RWPE2 (cell line): Measurements from ENCODE around the gene RASGRP2.
A peak's percentile ranks its signal among the peaks of the same experiment; 100 is the strongest.

Experiments used
- ATAC-seq: fragments of 200-7000 bp; cut with Tn5 transposase; 3 replicates; pipeline ENCODE4 v1.9.1; 2021; ENCODE audit warnings: low read depth
- DNase-seq: peaks from one replicate; pipeline ENCODE4 v3.0.0-alpha.2; 2020; ENCODE audit warnings: low spot score
- H3K27ac ChIP-seq: fragments of 450-650 bp; 2 replicates; pipeline ENCODE4 v1.5.1; 2017; ENCODE audit warnings: mild to moderate bottlenecking; ENCODE audit not compliant: poor library complexity, severe bottlenecking
- H3K27me3 ChIP-seq: fragments of 250-450 bp; sonication (Bioruptor Pico); 2 replicates; pipeline ENCODE4 v1.5.1; 2021; ENCODE audit warnings: mild to moderate bottlenecking, moderate library complexity; ENCODE audit not compliant: insufficient read depth, poor library complexity, severe bottlenecking
- H3K36me3 ChIP-seq: fragments of 250-450 bp; sonication (Bioruptor Pico); 2 replicates; pipeline ENCODE4 v1.5.1; 2020; ENCODE audit warnings: low read depth, mild to moderate bottlenecking, moderate library complexity
- H3K4me1 ChIP-seq: fragments of 250-450 bp; sonication (Bioruptor Pico); 2 replicates; pipeline ENCODE4 v1.5.1; 2021; ENCODE audit warnings: mild to moderate bottlenecking, moderate library complexity; ENCODE audit not compliant: insufficient read depth, poor library complexity, severe bottlenecking
- H3K4me3 ChIP-seq: fragments of 250-450 bp; sonication (Bioruptor Pico); 2 replicates; pipeline ENCODE4 v1.5.1; 2021; ENCODE audit warnings: mild to moderate bottlenecking, moderate library complexity; ENCODE audit not compliant: severe bottlenecking
- H3K9me3 ChIP-seq: fragments of 250-450 bp; sonication (Bioruptor Pico); 2 replicates; pipeline ENCODE4 v1.5.1; 2021; ENCODE audit warnings: mild to moderate bottlenecking, moderate library complexity; ENCODE audit not compliant: severe bottlenecking
- TF ChIP-seq, protein P1 (sequence below): fragments of 450-650 bp; IDR thresholded peaks from one replicate; pipeline ENCODE4 v1.5.1; 2017; ENCODE audit warnings: mild to moderate bottlenecking, moderate library complexity; ENCODE audit not compliant: poor library complexity, severe bottlenecking

The RASGRP2 gene

DNA sequence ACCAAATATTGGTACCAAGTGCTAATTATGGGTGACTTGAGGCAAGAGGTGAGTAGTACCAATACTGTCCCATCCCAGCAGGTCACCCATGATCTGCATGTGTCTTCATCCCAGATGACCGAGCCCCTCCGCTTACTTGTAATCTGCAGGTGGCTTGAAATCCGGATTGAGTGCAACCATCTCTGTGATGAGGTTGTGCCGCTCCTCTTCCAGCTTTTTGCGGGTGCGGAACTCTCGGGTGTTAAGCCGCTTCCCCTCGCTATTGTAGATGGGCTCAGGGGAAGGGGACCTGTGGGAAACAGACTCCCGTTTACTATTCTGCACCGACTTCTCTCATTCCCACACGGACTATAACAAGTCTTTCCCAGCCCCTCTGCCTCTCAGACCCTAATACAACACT, 26.2 kb upstream of the RASGRP2 start:
- no peaks in the 10 kb centered on the region for H3K27me3 ChIP-seq
- H3K4me3 ChIP-seq, result no peak overlapping the region
- peaks cover 95% of the 10 kb centered on the region for H3K36me3 ChIP-seq
- H3K27ac ChIP-seq, result no peak overlapping the region
- no peak for ATAC-seq
- TF ChIP-seq, protein P1, sequence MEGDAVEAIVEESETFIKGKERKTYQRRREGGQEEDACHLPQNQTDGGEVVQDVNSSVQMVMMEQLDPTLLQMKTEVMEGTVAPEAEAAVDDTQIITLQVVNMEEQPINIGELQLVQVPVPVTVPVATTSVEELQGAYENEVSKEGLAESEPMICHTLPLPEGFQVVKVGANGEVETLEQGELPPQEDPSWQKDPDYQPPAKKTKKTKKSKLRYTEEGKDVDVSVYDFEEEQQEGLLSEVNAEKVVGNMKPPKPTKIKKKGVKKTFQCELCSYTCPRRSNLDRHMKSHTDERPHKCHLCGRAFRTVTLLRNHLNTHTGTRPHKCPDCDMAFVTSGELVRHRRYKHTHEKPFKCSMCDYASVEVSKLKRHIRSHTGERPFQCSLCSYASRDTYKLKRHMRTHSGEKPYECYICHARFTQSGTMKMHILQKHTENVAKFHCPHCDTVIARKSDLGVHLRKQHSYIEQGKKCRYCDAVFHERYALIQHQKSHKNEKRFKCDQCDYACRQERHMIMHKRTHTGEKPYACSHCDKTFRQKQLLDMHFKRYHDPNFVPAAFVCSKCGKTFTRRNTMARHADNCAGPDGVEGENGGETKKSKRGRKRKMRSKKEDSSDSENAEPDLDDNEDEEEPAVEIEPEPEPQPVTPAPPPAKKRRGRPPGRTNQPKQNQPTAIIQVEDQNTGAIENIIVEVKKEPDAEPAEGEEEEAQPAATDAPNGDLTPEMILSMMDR, result no peak
- H3K4me1 ChIP-seq, result no peaks in the 10 kb centered on the region
- H3K9me3 ChIP-seq, result no peaks in the 10 kb centered on the region
- DNase-seq, result no peak

DNA sequence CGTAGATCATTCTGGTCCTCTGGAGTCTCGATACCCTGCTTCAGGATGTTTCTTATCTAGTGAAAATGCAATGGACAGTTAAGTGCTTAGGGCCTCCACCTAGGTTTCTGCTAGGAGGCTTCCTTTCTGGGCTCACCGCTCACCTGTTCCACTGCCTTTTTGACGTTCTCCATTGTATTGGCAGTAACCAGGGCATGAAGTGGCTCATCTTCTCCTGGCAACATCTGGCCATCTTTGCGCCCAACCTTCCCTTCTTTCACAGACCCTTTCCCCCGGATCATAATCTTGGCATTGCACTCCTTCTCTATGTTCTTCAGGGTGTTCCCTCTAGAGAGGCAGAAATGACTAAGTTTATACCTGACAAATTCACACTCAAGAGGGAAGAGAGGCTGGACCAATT, 25.3 kb upstream of the RASGRP2 start:
- ATAC-seq, result no peak
- TF ChIP-seq, protein P1, result no peak
- H3K4me1 ChIP-seq, result no peaks in the 10 kb centered on the region

DNA sequence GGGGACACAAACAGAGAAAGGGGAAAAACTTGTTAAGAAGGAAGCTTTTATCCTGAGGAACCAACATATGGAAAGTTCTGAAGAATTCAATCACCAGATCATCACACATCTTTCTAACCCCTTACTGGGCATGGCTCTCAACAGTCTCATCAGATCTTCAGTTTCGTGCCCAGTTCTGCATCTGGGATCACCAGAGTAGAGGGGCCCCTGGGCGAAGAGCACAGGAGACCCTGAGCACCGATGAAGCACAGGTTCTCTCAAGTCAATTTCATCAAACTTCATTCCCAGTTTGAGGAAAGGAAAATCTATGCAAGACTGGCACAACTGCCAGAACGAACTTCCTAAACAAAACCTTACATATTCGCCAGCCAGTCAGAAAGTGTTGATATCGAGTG, 24.4 kb upstream of the RASGRP2 start:
- H3K4me1 ChIP-seq, result peaks cover 6% of the 10 kb centered on the region
- H3K36me3 ChIP-seq, result peaks cover 95% of the 10 kb centered on the region

More for the DNA sequence above, 25.3 kb upstream of the RASGRP2 start:
- no peak for DNase-seq
- H3K36me3 ChIP-seq, result peaks cover 95% of the 10 kb centered on the region
- H3K4me3 ChIP-seq, result no peak overlapping the region
- no peak overlapping the region for H3K27ac ChIP-seq
- H3K9me3 ChIP-seq, result no peaks in the 10 kb centered on the region
- no peaks in the 10 kb centered on the region for H3K27me3 ChIP-seq

DNA sequence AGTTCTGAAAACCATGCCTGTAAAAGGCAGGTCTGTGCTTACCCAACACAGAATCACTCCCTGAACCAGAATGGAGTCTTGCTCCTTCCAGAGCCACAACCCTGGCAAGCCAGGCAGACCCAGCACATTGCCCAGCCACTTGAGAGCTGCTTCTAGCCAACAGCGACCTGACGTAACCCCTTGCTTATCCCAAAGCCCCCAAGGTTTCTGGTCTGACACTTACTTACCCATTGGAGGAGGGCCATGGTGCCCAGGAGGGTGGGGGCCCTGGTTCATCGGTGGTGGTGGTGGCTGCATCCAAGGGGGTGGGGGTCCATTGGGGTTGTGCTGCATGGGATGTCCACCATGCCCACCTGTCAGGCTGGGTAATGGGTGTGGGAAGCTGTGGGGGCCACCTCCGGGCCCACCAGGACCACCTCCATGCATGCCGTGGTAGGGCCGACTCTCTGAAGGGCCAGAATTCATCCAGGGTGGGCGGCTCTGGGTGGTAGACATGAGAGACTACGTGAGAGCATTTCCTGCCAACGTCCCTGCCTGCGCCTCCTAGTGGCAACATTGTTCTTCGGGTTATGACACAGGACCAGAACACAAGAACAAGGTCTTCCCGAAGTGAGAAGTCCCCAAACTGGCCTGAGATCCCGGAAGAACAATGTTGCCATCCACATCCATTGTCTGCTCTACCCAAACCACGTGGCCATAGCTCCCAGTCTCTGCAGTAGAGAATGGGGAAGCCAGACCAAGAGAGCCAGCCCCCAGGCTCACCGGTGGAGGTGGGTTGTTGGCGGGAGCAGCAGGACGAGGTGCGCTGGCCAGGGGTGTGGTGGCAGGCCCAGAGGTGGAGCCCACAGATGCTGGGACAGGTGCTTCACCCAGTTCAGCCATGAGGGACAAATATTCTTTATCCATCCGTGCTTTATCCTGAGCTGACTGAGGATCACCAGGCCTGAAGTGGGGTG, 23.7 kb upstream of the RASGRP2 start:
- H3K4me3 ChIP-seq, result no peak overlapping the region
- peaks cover 13% of the 10 kb centered on the region for H3K4me1 ChIP-seq
- TF ChIP-seq, protein P1, result peak; percentile 79
- no peak overlapping the region for H3K27ac ChIP-seq
- no peaks in the 10 kb centered on the region for H3K9me3 ChIP-seq
- ATAC-seq (peak; percentile 29; the same call in 1 of the 3 replicates), DNase-seq (peak; percentile 78)
- no peaks in the 10 kb centered on the region for H3K27me3 ChIP-seq
- peaks cover 95% of the 10 kb centered on the region for H3K36me3 ChIP-seq

More for the DNA sequence above, 24.4 kb upstream of the RASGRP2 start:
- TF ChIP-seq, protein P1, result no peak
- Histone ChIP-seq H3K27me3 (no peaks in the 10 kb centered on the region), H3K27ac (no peak overlapping the region), H3K4me3 (no peak overlapping the region), H3K9me3 (no peaks in the 10 kb centered on the region)
- ATAC-seq (no peak), DNase-seq (no peak)

DNA sequence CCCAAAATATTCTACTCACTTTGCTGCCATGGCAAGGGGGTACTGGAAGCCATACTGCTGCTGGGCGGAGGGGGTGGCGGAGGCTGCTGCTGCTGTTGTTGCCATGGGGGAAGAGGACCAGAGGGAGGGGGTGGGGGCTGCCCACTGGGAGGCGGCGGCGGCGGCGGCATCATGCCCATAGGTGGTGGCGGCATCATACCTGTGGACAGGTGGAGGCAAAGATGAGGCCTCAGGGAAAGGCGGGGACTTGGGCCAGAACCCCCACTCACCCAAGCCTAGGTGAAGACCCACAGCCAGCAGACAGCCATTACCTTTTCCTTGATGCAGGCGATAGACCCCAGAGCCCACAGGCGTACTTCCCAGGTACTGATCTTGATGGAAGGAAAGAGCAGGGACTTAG, 22.9 kb upstream of the RASGRP2 start:
- Histone ChIP-seq H3K27me3 (no peaks in the 10 kb centered on the region), H3K36me3 (peaks cover 89% of the 10 kb centered on the region), H3K27ac (no peak overlapping the region), H3K9me3 (no peaks in the 10 kb centered on the region), H3K4me3 (no peak overlapping the region), H3K4me1 (peaks cover 17% of the 10 kb centered on the region)
- TF ChIP-seq, protein P1, result no peak
- DNase-seq (no peak), ATAC-seq (no peak)
